ENCODE data around the gene PDE6D.
"Not testable (repeated sequence)": the region's sequence is repeated elsewhere in the genome, so short reads cannot be mapped to it uniquely, and the experiment has no call there.

PDE6D gene

DNA sequence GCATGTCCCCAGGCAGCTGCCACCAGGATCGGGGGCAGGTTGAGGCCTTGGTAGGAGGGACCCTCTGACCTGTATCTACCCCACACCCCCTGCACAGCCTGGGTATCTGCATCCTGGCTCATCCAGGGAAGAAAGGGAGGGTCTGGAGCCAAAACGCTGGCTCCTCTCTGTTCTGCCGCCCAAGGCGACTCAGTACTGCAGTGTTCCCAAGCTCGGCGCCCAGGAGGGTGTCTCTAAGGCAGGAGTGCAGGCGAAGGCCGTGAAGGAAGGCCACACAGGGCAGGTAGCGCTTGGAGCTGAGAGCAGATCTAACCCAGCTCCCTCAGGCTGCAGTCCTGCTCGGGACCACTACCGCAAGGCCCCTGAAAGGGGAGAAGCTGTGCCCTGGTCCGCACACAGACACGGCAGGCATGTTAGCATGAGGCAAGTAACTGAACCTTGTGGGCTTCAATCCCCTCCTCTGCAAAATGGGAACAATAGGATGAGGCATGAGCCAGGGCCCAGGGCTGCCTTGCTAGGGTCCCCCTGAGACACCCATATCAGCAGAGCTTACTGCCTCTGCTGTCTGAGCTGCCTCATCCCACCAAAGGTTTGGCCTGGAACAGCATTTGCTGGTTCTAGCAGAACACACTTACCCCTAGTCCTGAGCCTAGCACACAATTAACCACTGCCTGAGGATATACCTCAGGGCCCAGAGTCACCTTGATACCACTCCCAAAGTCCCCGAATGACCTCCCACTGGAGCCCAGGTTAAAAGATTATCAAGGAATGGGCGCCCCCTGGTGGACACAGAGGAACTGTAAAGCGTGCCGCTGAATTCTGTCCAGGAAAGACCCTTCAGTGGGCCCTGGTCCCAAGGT lies 66.2 kb downstream of the PDE6D start:
- in situ Hi-C loops (cut with MboI; ENCODE audit: low pct_unique_long_range_greater_than_20kb, low sequenced_read_pairs, unreplicated experiment), result loop anchor here (10.0 kb wide), 1 partner anchor 100 kb away; no protein-coding TSS in a partner anchor
- peak; percentile 76 for DNase-seq (ENCODE audit: low spot score)

DNA sequence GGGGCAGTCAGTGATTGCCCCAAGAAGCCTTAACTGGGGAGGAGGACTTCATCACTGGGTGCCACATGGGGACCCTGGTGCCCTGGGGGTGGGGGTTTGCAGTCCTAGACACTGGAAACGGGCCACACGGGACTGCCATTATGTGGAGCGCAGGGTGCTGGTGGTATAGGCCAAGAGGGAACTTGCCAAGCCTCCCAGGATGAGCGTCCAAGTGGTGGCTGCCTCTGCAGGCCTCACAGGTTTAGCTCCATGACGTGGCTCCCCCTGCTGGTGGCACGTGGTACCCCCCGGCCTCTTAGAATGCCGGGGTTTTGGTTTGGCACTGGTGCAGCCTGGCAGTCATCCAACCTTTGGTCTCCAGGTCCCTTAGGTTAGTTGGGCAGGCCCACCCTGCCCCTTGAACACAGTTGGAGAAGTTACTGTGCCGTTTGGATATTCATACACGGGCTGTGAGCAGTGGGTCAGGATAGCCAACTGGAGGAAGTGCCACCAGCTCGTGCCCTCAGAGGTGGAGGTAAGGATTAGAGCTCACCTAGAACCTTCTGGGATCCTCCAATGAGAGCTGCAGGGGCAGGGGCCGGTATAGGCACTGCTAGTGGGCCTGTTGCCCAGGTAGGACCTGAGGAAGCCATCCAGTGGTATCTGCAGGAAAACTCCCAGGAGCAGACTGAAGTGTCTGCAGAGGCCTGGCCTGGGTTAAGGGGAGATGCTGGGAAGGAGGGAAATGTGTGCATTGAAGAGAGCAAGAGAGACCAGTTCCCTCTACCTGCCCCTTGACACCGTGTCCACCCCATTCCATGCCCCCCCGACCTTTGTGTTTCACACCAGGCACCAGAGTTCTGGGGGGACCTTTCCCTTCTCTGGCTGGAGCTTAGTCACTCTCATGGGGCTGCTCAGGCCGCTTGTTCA lies 67.1 kb downstream of the PDE6D start:
- peak; percentile 80 for DNase-seq (ENCODE audit: low spot score)
- TF ChIP-seq, protein P1, sequence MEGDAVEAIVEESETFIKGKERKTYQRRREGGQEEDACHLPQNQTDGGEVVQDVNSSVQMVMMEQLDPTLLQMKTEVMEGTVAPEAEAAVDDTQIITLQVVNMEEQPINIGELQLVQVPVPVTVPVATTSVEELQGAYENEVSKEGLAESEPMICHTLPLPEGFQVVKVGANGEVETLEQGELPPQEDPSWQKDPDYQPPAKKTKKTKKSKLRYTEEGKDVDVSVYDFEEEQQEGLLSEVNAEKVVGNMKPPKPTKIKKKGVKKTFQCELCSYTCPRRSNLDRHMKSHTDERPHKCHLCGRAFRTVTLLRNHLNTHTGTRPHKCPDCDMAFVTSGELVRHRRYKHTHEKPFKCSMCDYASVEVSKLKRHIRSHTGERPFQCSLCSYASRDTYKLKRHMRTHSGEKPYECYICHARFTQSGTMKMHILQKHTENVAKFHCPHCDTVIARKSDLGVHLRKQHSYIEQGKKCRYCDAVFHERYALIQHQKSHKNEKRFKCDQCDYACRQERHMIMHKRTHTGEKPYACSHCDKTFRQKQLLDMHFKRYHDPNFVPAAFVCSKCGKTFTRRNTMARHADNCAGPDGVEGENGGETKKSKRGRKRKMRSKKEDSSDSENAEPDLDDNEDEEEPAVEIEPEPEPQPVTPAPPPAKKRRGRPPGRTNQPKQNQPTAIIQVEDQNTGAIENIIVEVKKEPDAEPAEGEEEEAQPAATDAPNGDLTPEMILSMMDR (IDR thresholded peaks at IDR 0.05; ENCODE audit: extremely low read depth, insufficient read depth, missing control alignments), result peak; percentile 90
- in situ Hi-C loops (cut with MboI; ENCODE audit: low pct_unique_long_range_greater_than_20kb, low sequenced_read_pairs, unreplicated experiment), result loop anchor here (10.0 kb wide), 1 partner anchor 99 kb away; no protein-coding TSS in a partner anchor

More for the DNA sequence above, 66.2 kb downstream of the PDE6D start:
- TF ChIP-seq, protein P1 (IDR thresholded peaks at IDR 0.05; ENCODE audit: extremely low read depth, insufficient read depth, missing control alignments), result peak; percentile 81

DNA sequence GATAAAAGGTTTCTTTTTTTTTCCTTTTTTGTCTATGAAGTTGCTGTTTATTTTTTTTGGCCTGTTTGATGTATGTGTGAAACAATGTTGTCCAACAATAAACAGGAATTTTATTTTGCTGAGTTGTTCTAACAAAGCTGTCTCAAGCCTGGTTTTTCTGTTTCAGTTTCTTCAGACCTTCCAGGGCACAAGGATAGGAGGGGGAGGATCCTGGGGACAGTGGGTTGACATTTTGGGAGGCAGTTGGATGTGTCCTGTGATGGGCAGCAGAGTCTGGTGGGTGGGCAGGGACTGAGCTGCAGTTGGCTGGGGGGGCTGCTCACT lies 67.7 kb downstream of the PDE6D start:
- not testable (repeated sequence) for DNase-seq (ENCODE audit: low spot score)
- in situ Hi-C loops (cut with MboI; ENCODE audit: low pct_unique_long_range_greater_than_20kb, low sequenced_read_pairs, unreplicated experiment), result loop anchor here (10.0 kb wide), 1 partner anchor 99 kb away; no protein-coding TSS in a partner anchor

DNA sequence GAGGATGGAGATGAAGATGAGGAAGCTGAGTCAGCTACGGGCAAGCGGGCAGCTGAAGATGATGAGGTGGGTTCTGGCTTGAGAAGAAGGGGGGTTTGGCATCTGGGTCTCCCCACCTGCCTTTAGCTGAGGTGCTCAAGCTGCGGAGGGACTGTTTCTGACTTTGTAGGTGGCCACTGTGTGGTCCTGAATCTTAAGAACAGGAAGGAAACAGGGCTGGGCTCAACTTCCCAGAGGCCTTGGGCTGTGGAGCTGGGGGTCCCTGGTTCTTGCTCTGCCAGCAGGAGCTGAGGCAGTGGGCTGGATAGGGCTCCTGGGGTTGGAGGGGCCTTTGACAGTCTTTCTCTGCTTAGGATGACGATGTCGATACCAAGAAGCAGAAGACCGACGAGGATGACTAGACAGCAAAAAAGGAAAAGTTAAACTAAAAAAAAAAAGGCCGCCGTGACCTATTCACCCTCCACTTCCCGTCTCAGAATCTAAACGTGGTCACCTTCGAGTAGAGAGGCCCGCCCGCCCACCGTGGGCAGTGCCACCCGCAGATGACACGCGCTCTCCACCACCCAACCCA lies 68.5 kb downstream of the PDE6D start:
- DNase-seq (ENCODE audit: low spot score), result not testable (repeated sequence)
- in situ Hi-C loops (cut with MboI; ENCODE audit: low pct_unique_long_range_greater_than_20kb, low sequenced_read_pairs, unreplicated experiment), result loop anchor here (10.0 kb wide), 1 partner anchor 98 kb away; no protein-coding TSS in a partner anchor

DNA sequence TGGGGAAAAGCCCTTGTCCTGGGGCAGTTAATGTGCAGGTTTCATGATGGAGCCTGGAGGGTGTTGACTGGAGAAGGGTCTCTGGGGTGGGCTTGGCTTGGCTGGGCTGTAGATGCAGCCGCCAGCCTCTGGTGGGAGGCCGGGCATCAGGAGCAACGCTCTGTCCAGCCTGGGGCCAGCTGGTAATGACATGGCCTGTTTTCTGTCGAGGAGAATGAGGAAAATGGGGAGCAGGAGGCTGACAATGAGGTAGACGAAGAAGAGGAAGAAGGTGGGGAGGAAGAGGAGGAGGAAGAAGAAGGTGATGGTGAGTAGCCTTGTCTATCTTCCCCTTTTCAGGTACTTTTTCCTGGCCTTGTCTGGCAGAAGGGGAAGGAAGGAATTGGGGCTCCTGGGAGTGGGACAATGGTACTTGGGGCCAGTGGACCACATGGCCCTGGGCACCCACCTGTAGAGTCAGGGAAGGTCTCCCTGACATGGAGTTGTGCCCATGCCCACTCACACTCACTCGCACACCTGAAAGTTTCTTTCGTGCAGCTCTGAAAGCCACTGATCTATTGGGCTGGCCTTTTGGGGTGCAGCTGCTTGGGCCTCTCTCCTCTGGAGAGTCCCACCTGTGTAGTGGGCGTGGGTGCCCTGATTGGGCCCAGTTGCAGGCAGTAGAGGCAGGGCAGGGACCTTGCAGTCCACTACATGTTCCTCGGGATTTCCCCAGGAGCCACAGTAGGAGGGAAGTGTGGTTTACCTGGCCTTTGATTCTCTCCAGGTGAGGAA lies 69.2 kb downstream of the PDE6D start:
- TF ChIP-seq, protein P1 (IDR thresholded peaks at IDR 0.05; ENCODE audit: extremely low read depth, insufficient read depth, missing control alignments), result no peak
- DNase-seq (ENCODE audit: low spot score), result no peak
- in situ Hi-C loops (cut with MboI; ENCODE audit: low pct_unique_long_range_greater_than_20kb, low sequenced_read_pairs, unreplicated experiment), result loop anchor here (10.0 kb wide), 1 partner anchor 97 kb away; no protein-coding TSS in a partner anchor

DNA sequence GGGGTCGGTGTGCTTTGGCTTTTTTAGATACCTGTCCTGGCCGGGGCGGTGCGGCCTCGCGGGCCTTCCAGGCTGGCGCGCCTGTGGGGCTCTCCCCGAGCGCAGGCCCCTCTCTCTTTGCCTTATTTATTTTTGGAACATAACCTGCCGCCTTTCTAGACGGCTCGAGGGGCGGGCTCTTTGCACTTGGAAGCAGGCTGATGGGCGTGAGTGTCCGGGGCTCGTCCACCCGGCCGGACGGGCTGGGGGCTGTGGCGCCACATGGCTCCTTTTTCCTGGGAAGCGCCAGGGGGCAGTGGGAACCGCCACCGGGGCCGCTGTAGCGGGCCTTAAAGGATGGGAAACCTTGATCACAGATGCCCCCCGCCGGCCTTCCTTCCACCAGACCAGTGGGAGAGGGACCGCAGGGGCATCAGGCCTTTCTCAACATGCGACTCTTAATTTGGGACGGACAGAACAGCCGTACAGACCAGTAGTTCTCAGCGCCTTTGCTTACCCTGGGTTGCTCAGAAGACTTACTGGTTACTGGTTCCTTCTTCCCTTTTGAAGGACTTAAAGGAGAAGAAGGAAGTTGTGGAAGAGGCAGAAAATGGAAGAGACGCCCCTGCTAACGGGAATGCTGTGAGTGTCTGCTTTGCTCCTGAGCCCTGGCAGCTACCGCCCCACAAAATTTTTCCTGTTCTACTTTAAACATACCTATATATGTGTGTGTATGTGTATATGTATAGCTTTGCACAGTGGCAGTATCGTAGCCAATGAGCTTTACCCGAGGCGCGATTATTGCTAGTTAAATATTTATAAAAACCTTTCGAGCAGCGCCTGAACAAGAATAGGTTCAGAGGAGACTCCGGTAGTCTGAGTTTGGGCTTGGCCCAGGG lies 70.0 kb downstream of the PDE6D start:
- TF ChIP-seq, protein P1 (IDR thresholded peaks at IDR 0.05; ENCODE audit: extremely low read depth, insufficient read depth, missing control alignments), result no peak
- in situ Hi-C loops (cut with MboI; ENCODE audit: low pct_unique_long_range_greater_than_20kb, low sequenced_read_pairs, unreplicated experiment), result loop anchor here (10.0 kb wide), 1 partner anchor 96 kb away; no protein-coding TSS in a partner anchor
- no peak for DNase-seq (ENCODE audit: low spot score)
